ENCODE data around the gene LRMDA.

LRMDA gene

DNA sequence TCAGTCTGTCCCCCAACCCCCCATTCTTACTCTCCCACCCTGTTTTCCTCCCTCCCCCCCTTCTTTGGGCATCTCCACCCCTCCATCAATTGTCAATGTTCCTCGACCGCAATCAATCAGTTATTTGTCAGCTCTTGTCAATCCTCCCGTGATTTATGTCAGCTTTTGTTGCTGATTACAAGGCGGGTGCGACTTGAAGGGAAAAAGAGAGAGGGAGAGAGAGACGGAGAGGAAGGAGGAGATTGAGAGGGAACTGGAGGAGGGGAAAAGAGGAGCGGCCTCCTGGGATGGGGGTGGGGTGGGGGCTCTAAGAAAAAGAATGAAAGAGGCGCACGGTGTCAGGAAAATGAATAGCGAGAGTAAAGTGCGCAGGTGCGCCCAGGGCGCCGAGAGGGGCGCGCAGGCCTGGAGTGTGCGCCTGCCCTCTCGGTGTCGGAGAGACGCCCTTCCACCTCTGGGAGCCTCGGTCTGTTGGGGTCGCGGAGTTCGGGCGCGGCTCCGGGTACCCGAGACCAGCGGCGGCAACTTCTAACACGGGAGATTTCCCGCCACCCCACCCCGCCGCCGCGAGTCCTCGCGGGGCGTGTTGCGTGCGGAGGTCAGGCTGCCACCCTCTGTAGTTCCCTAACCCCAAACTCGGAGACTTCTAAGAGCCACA lies 28.8 kb upstream of the LRMDA start:
- DNase-seq (ENCODE audit: low read depth in 2 of 2), result no peak

- DNase-seq (ENCODE audit: low read depth in 2 of 2), result no peak
Measured at GRCh38 chr10:75403144-75403938, 28.1 kb upstream of the LRMDA start.

- no peak for DNase-seq (ENCODE audit: low read depth in 2 of 2)
Measured at GRCh38 chr10:75403939-75404814, 27.2 kb upstream of the LRMDA start.

DNA sequence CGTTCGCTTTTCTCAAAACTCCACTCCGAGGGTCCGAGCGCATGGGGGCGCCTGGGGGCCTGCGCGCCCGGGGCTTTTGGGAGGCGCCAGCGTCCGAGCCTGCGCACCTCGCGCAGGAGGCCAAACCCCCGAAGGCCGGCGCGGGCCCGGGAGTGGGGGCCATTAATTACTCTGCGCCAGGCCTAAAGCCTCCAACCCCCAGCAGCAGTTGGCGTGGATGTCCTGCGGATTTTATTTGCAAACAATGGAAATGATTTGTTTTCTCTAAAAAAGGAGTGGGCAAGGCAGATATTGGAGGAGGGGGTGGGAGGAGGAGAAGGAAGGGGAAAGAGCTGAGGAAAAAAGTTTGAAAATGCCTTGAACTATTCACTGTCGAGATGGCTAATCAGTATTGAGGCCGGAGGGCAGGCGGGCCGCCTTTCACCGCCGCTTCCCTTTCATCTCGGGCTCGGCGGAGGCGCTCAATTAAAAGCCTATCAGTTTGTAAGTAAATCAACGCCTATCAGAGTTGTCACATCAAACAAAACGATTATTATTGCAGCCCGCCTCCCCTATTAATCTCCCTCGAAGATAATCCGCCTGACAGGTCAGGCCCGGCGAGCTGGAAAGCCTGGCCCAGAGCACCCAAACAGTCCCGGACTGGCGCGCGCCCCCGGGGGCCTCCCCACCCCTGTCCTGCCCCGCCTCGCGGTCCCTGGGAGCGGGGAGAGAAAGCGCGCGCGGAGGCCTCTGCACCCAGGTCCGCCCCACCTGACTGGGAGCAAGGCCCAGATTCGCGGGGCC lies 26.4 kb upstream of the LRMDA start:
- no peak for DNase-seq (ENCODE audit: low read depth in 2 of 2)

DNA sequence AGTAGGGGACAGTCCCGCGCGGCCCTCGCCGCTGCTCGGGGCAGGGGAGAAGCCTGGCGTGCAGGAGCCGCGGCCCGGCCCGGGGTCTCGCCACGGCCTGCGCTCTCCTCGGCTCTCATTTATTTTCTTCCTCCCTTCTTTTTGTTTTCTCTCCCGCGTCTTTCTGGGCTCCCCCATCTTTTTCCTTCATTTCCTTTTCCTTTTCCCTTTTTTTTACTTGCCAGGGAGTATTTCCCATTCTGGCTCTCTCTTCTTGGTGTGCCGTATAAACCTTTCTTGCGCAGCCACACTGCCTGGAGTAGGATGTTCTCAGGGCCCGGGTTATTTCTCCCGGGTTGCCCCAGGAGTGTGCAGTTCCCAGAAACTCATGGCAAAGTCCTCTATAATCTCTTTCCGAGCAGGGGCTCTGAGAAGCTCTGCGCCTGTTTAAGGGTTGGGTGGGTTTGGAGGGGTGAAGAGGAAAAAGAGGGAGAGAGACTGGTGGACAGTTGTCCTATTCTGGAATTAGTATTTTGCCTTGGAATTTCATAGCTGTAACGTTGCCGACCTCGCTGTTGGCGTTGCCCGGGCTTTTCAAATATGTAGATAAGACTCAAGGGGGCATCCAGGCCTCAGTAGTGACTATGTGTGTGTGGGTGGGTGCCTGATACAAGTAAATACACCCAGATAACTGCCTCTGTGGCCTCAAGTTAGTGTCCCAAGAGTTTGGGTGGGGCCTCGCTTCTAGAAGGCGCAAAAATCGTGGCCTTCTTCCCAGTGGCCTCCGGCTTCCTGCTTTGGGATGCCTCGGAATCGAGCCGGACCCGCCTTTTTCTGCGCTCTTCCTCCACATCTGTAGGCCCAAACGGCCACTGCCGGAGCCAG lies 25.6 kb upstream of the LRMDA start:
- DNase-seq (ENCODE audit: low read depth in 2 of 2), result no peak

GRCh38 chr10:75406462-75407223 lies 24.8 kb upstream of the LRMDA start:
- no peak for DNase-seq (ENCODE audit: low read depth in 2 of 2)

DNA sequence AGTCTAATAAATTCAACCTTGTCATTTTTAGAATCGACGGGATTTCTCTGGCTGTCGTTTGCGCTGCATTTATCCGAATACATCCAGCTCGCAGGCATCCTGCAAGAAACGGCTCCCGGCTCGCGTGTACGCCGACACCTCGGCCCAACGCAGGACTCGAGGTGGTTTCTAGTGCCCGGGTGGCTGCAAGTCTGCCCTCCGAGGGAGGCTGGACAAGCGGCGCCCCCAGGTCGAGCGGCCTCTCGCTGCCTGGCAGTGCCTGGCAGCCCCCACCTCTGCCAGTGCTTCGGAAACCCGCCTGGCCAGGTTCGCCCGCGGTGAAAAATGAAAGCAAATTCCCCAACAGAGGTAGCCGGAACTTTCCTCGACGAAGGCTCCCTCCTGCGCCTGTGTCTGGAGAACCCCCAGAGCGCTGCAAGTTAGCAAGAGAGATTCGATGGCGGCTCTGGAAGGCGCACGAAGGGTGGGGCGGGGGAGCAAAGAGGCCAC lies 24.2 kb upstream of the LRMDA start:
- DNase-seq (ENCODE audit: low read depth in 2 of 2), result no peak

GRCh38 chr10:75407713-75408508 lies 23.5 kb upstream of the LRMDA start:
- no peak for DNase-seq (ENCODE audit: low read depth in 2 of 2)

DNA sequence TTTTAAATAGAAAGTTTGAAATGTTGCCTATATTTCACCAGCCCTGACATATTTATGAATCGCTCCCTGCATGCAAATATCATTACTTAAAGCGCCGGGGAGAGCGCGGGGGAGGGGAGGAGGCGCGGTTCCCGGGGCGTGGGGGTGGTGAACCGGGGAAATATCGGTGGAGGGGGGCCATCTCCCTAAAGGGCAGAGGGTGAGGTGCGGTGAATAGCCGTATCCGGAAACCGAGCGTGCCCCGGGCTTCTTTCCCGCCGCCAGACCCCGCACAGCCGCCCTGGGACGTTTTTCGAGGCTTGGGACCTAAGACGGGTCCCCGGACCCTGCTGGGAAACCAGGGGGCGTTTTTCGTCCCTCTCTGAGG lies 22.9 kb upstream of the LRMDA start:
- DNase-seq (ENCODE audit: low read depth in 2 of 2), result no peak

GRCh38 chr10:75408911-75409885 lies 22.2 kb upstream of the LRMDA start:
- no peak for DNase-seq (ENCODE audit: low read depth in 2 of 2)

GRCh38 chr10:75410132-75411005 lies 21.1 kb upstream of the LRMDA start:
- no peak for DNase-seq (ENCODE audit: low read depth in 2 of 2)

DNA sequence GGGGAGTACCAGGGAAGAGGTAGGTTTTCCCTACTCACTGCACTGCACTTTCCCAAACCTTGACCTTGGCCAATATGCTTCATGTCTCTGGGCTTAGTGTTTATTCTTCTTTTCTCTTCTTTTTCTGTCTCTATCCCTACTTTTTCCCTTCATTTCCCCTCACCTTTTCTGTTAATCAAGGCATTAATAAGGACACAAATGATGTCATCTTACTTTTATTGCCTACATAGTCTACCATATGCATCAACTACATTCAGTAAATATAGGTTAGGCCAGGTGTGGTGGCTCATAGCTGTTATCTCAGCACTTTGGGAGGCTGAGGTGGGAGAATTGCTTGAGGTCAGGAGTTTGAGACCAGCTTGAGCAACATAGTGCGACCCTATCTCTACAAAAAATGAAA lies 16.9 kb upstream of the LRMDA start:
- DNase-seq (ENCODE audit: low read depth in 2 of 2), result no peak

GRCh38 chr10:75417522-75417927 lies 13.9 kb upstream of the LRMDA start:
- DNase-seq (ENCODE audit: low read depth in 2 of 2), result no peak

DNA sequence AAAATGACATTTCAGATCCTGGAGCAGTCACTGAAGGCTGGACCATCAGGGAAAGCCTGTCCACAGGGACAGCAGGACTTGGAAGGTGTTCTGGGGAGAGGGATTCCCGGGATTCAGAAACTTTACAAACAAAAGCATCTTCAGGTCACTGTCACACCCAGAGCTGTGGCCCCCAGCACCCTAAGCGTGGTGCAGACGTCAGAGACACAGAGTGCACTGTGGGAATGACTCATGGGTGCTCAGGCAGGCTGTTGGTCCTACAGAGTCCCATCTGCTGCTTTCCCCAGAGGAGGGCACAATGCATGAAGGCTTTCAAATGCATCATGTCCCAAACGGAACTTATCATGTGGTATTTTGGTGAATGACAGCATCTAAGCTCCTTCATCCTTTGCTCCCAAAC lies 13.1 kb upstream of the LRMDA start:
- no peak for DNase-seq (ENCODE audit: low read depth in 2 of 2)

GRCh38 chr10:75418712-75419111 lies 12.7 kb upstream of the LRMDA start:
- DNase-seq (ENCODE audit: low read depth in 2 of 2), result no peak

DNA sequence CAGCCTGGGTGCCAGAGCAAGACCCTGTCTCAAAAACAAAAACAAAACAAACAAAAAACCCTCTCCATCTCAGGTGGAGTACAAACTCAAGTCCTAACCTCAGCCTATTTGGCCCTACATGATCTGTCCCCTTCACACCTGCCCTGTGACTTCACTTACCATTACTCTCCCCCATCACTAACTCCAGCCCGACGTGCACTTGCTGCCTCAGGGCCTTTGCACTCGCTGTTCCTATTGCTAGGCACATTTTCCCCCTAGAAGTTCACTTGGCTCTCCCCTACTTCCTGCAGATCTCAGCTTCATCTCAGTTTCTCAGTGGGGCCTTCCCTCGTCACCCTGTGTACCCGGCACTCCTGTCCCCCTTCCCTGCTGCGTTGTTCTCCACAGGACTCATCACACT lies 8.5 kb upstream of the LRMDA start:
- DNase-seq (ENCODE audit: low read depth in 2 of 2), result no peak

DNA sequence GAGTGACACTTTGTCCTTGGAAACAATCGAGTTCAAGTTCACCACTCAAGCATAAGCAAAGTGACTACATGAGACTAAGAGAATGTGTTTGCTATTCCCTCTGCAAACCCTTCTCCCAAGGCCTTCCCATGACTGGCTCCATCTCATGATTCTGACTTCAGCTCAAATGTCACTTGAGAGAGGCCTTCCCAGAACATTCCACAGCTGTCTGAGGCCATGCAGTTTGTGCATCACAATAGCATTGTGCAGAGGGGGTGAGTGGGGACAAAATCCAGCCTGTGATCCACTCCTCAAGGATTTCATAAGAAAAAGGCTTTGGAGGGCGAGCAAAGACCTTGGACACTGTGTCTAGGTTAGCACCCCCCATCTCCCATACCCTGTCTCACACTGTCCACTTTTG lies 6.9 kb upstream of the LRMDA start:
- DNase-seq (ENCODE audit: low read depth in 2 of 2), result no peak
